PFSK-1 (cell line): ENCODE results near the gene BRK1.

Experiments
- POLR2AphosphoS5 ChIP-seq: IDR thresholded peaks from 2 replicates; pipeline ENCODE4 v1.6.1; 2012; ENCODE audit warnings: low read depth, mild to moderate bottlenecking, control low read depth, low read length, moderate library complexity
- REST ChIP-seq, 2 experiments: IDR thresholded peaks; 2 replicates each; pipeline versions ENCODE4 v1.6.1 to v1.8.0; 2011 to 2012; ENCODE audit warnings: low read depth in 2 of 2, low read length in 2 of 2, control low read depth in 1 of 2, inconsistent platforms in 1 of 2, mild to moderate bottlenecking in 1 of 2, moderate library complexity in 1 of 2; ENCODE audit not compliant: insufficient read depth in 1 of 2
- TAF1 ChIP-seq: IDR thresholded peaks from 2 replicates; pipeline ENCODE4 v1.6.1; 2012; ENCODE audit warnings: low read length, control low read depth, borderline replicate concordance; ENCODE audit not compliant: insufficient read depth

GRCh38 chr3:10081871-10082270 lies 33.6 kb upstream of the BRK1 start:
- TF ChIP-seq REST (IDR thresholded peaks at IDR 0.05; ENCODE audit: insufficient read depth in 1 of 2, low read depth in 2 of 2, low read length in 2 of 2) (no peak), POLR2AphosphoS5 (no peak), TAF1 (no peak)
